Thyroid gland (tissue), 4 donors: ENCODE measurements around the gene CAVIN2.

Source experiments
- CTCF ChIP-seq, 6 experiments: fragments of 200-600 bp in 3 of 6; fragments of 450-650 bp in 3 of 6; sonication (generic) in 3 of 6; IDR thresholded peaks; one replicate each; pipeline ENCODE4 v1.5.1; 2016 to 2019; ENCODE audit warnings: antibody characterized with exemption in 6 of 6, mild to moderate bottlenecking in 2 of 6, inconsistent platforms in 1 of 6, moderate library complexity in 1 of 6
- POLR2A ChIP-seq, 2 donors: fragments of 450-650 bp; IDR thresholded peaks; one replicate each; pipeline ENCODE4 v1.6.1; 2017; ENCODE audit warnings: antibody characterized with exemption in 2 of 2, mild to moderate bottlenecking in 2 of 2, moderate library complexity in 1 of 2

GRCh38 chr2:191878548-191879279 lies 31.8 kb upstream of the CAVIN2 start:
- TF ChIP-seq CTCF (IDR thresholded peaks at IDR 0.05), result no peak
- no peak for TF ChIP-seq POLR2A (IDR thresholded peaks at IDR 0.05)
